ENCODE measurements around the gene CFAP74.

DNA sequence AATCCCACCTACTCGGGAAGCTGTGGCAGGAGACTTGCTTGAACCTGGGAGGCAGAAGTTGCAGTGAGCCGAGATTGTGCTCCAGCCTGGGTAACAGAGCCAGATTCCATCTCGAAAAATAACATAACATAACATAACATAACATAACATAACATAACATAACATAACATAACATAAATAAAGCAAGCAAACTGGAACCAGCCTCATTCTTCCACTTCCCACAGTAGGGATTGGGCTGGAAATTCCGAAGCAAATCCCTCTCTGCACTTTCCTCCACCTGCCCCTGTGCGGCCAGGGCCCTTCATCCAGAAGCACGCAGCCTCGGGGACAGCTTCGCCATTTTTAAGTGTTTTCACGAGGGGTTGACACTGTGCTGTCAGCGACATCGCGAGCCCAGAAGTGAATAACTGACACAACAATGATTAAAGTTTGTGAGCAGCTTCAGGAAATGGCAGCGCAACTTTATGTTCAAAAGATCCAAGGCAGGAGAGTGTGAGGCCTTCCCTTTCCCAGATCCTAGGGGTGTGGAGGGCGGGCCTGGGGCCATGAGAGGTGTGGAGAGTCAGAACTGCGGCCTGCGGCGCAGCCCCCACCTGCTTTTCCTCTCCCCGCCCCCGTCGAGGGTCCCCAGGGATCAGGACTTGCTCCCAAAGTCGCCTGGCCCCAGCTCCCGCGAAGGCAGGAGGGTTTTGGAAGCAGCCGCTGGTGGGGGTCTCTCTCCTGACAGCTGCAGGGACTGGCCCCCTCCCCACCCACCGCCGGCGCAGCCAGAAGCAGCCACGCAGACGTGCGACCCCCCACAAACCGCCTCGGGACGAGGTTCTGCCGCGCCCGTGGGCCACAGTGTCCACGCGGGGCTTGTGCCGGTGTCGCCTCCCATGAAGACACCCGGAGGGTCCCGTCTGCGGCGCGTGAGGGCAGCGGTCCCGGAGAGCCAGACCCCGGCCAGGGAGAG lies 14.9 kb upstream of the CFAP74 start:
- TF ChIP-seq, protein P1, sequence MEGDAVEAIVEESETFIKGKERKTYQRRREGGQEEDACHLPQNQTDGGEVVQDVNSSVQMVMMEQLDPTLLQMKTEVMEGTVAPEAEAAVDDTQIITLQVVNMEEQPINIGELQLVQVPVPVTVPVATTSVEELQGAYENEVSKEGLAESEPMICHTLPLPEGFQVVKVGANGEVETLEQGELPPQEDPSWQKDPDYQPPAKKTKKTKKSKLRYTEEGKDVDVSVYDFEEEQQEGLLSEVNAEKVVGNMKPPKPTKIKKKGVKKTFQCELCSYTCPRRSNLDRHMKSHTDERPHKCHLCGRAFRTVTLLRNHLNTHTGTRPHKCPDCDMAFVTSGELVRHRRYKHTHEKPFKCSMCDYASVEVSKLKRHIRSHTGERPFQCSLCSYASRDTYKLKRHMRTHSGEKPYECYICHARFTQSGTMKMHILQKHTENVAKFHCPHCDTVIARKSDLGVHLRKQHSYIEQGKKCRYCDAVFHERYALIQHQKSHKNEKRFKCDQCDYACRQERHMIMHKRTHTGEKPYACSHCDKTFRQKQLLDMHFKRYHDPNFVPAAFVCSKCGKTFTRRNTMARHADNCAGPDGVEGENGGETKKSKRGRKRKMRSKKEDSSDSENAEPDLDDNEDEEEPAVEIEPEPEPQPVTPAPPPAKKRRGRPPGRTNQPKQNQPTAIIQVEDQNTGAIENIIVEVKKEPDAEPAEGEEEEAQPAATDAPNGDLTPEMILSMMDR (IDR thresholded peaks at IDR 0.05): no peak
- TF ChIP-seq POLR2A (IDR thresholded peaks at IDR 0.05): no peak

Data from Peyer's patch (tissue), 4 donors.